MCF 10A (cell line): ENCODE data around the gene EHBP1. TPM values are rescaled to one million over a fixed set of nuclear protein-coding genes. Genes with fewer than 3 reads are reported as not detected.

Experiments
- BruUV-seq: library from RNA; stranded (reverse); fragments of 400-500 nt; replicated peaks from 2 replicates; lab custom pipeline; 2021; lab: Mats Ljungman, UMichigan
- CTCF ChIA-PET: fragments of 300-600 bp; sonication (Branson Sonifier 250); formaldehyde crosslinking; extraction: SDS; loops from one replicate; lab custom pipeline; 2021; ENCODE audit warnings: antibody characterized with exemption, inconsistent platforms; lab: Yijun Ruan, JAX
- POLR2A ChIA-PET: fragments of 300-600, 350-650 bp; sonication (Branson Sonifier 250); formaldehyde crosslinking; extraction: SDS; loops from one replicate; lab custom pipeline; 2020; ENCODE audit warnings: antibody characterized with exemption, inconsistent platforms; lab: Yijun Ruan, JAX
- DNase-seq: peaks from one replicate; pipeline ENCODE4 v3.0.0-alpha.2; 2018; ENCODE audit not compliant: unreplicated experiment
- H3K27ac Mint-ChIP-seq: one replicate; pipeline ENCODE4 v1.8.0; 2022; ENCODE audit warnings: mild to moderate bottlenecking, low read depth, mixed read lengths; ENCODE audit not compliant: unreplicated experiment
- H3K27me3 Mint-ChIP-seq: one replicate; pipeline ENCODE4 v1.8.0; 2022; ENCODE audit warnings: mixed read lengths; ENCODE audit not compliant: insufficient read depth, unreplicated experiment
- H3K36me3 Mint-ChIP-seq: one replicate; pipeline ENCODE4 v1.8.0; 2022; ENCODE audit warnings: mild to moderate bottlenecking, moderate library complexity, mixed read lengths; ENCODE audit not compliant: insufficient read depth, unreplicated experiment
- H3K4me1 Mint-ChIP-seq: one replicate; pipeline ENCODE4 v1.8.0; 2022; ENCODE audit warnings: mixed read lengths; ENCODE audit not compliant: insufficient read depth, unreplicated experiment
- H3K4me3 Mint-ChIP-seq: one replicate; pipeline ENCODE4 v1.8.0; 2022; ENCODE audit warnings: mild to moderate bottlenecking, moderate library complexity, mixed read lengths; ENCODE audit not compliant: unreplicated experiment
- H3K9me3 Mint-ChIP-seq: one replicate; pipeline ENCODE4 v1.8.0; 2022; ENCODE audit warnings: mixed read lengths; ENCODE audit not compliant: unreplicated experiment
- CTCF ChIP-seq: fragments of 200-600 bp; IDR thresholded peaks from one replicate; pipeline ENCODE4 v1.8.0; 2022; ENCODE audit warnings: antibody characterized with exemption, mild to moderate bottlenecking; ENCODE audit not compliant: unreplicated experiment
- intact Hi-C: fragments of 100-400 bp; cut with micrococcal nuclease; formaldehyde crosslinking; loops from 2 replicates; pipeline ENCODE4 v1.14.1; 2022
- total RNA-seq: library from RNA; stranded (reverse); gene quantifications from 2 replicates; pipeline ENCODE4 v1.2.3, GENCODE V29; 2022

EHBP1 gene
- total RNA-seq, 1 experiment from 2014 or later, result 81.2 TPM

GRCh38 chr2:62801110-62801509 lies 95.6 kb downstream of the EHBP1 start:
- Mint-ChIP-seq H3K27ac (no peak overlapping the region), H3K27me3 (no peaks in the 10 kb centered on the region), H3K9me3 (peaks cover 3% of the 10 kb centered on the region), H3K4me1 (peaks cover 3% of the 10 kb centered on the region), H3K36me3 (peaks cover 18% of the 10 kb centered on the region), H3K4me3 (no peak overlapping the region)
- ChIA-PET POLR2A (interaction anchor here (0.6 to 1.0 kb wide), 2 partner anchors 13 to 160 kb away, joined by 3 to 4 read pairs; no protein-coding TSS in a partner anchor), CTCF (interaction anchor here (1.1 to 6.1 kb wide), 2 partner anchors 13 to 687 kb away, joined by 3 to 29 read pairs; no protein-coding TSS in a partner anchor)
- DNase-seq, result no peak
- no TSS peak for BruUV-seq
- TF ChIP-seq CTCF, result no peak
- intact Hi-C loops, result no loop called here

DNA sequence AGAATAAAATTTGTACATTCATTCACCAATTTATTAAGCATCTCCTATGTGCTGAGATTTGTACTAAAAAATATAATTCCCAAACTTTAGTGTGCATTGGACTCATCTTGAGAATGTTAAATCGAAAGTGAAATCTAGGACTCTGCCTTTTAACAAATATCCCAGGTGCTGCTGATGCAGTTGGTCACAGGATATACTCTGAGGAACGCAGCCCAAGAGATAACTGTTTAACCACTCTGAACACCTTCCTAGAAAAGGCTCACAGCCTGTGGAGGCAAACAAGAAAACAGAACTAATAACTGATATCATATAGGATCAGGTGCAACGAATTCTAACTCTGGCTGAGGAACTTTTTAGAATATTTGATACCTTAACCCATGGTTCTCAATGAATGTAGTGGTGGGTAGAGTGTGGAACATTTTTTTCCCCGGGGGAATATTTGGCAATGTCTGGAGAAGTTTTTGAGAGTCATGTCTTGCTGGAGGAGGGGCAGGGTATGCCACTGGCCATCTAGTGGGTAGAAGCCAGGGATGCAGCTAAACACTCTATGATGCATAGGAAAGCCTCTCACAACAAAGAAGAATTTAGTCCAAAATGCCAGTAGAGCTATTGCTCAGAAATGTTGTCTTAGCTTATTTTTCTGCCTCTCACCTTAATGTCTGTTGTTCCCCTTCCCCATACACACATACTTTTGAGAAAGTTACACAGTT lies 96.5 kb downstream of the EHBP1 start:
- Mint-ChIP-seq H3K36me3 (peaks cover 22% of the 10 kb centered on the region), H3K27me3 (no peaks in the 10 kb centered on the region), H3K4me3 (no peak overlapping the region), H3K27ac (no peak overlapping the region), H3K9me3 (peaks cover 8% of the 10 kb centered on the region), H3K4me1 (peaks cover 6% of the 10 kb centered on the region)
- peak; percentile 46 for DNase-seq
- TF ChIP-seq CTCF, result peak; percentile 9
- ChIA-PET CTCF (no interaction called here), POLR2A (interaction anchor here (0.9 to 1.0 kb wide), 3 partner anchors 9 to 14 kb away, joined by 3 to 4 read pairs (median 3); no protein-coding TSS in a partner anchor)
- no TSS peak for BruUV-seq
- intact Hi-C loops, result no loop called here

- Mint-ChIP-seq H3K4me3 (no peak overlapping the region), H3K27me3 (no peaks in the 10 kb centered on the region), H3K27ac (no peak overlapping the region), H3K4me1 (peaks cover 12% of the 10 kb centered on the region), H3K9me3 (peaks cover 8% of the 10 kb centered on the region), H3K36me3 (peaks cover 17% of the 10 kb centered on the region)
- BruUV-seq, result no TSS peak
- intact Hi-C loops, result no loop called here
- no peak for DNase-seq
- CTCF ChIA-PET, result interaction anchor here (0.5 to 0.7 kb wide), 2 partner anchors 347 to 639 kb away, joined by 3 to 4 read pairs; no protein-coding TSS in a partner anchor
- POLR2A ChIA-PET, result no interaction called here
- no peak for TF ChIP-seq CTCF
Measured at GRCh38 chr2:62803961-62804360, 98.4 kb downstream of the EHBP1 start.

- peaks cover 11% of the 10 kb centered on the region for H3K36me3 Mint-ChIP-seq
Measured at GRCh38 chr2:62806231-62806630, 100.7 kb downstream of the EHBP1 start.

More at GRCh38 chr2:62806231-62806630, 100.7 kb downstream of the EHBP1 start:
- Mint-ChIP-seq H3K4me3 (peak overlapping the region; percentile 9), H3K27ac (peak overlapping the region; percentile 31), H3K4me1 (peaks cover 12% of the 10 kb centered on the region), H3K27me3 (no peaks in the 10 kb centered on the region), H3K9me3 (peaks cover 8% of the 10 kb centered on the region)
- intact Hi-C loops, result no loop called here
- TF ChIP-seq CTCF, result no peak
- DNase-seq, result peak; percentile 48
- ChIA-PET POLR2A (no interaction called here), CTCF (no interaction called here)
- BruUV-seq, result no TSS peak
